A673 (cell line): ENCODE results near the gene RNF208. TPM values are rescaled to one million over a fixed set of nuclear protein-coding genes. Genes with fewer than 3 reads are reported as not detected.

Experiments used
- BruUV-seq: library from RNA; stranded (reverse); fragments of 400-500 nt; replicated peaks from 2 replicates; lab custom pipeline; 2021; lab: Mats Ljungman, UMichigan
- CTCF ChIA-PET: fragments of 300-600 bp; sonication (Branson Sonifier 250); formaldehyde crosslinking; loops from one replicate; lab custom pipeline; 2022; ENCODE audit warnings: antibody characterized with exemption; lab: Charles Lee
- POLR2A ChIA-PET: fragments of 300-600 bp; sonication (Branson Sonifier 250); formaldehyde crosslinking; loops from one replicate; lab custom pipeline; 2022; ENCODE audit warnings: antibody characterized with exemption; ENCODE audit not compliant: low non-redundant PET; lab: Charles Lee
- DNase-seq: peaks from one replicate; pipeline ENCODE4 v3.0.0-alpha.2; 2015; ENCODE audit warnings: low spot score
- H3K27ac ChIP-seq: fragments of 200-600 bp; sonication (generic); 2 replicates; pipeline ENCODE4 v1.5.1; 2016; ENCODE audit warnings: mixed run types, low read depth, mild to moderate bottlenecking, mixed read lengths, antibody characterized with exemption, low read length; ENCODE audit not compliant: poor library complexity, severe bottlenecking
- H3K27me3 ChIP-seq: fragments of 200-600 bp; sonication (generic); replicated peaks from 2 replicates; pipeline ENCODE4 v1.6.1; 2017; ENCODE audit warnings: mixed run types, low read depth, mild to moderate bottlenecking, mixed read lengths, antibody characterized with exemption, low read length; ENCODE audit not compliant: insufficient read depth, poor library complexity
- H3K36me3 ChIP-seq: fragments of 200-600 bp; sonication (generic); 2 replicates; pipeline ENCODE4 v1.6.1; 2016; ENCODE audit warnings: mixed run types, mild to moderate bottlenecking, mixed read lengths, antibody characterized with exemption, low read length; ENCODE audit not compliant: insufficient read depth, poor library complexity, severe bottlenecking
- H3K4me1 ChIP-seq: fragments of 200-600 bp; sonication (generic); 2 replicates; pipeline ENCODE4 v1.6.1; 2017; ENCODE audit warnings: mixed run types, mild to moderate bottlenecking, mixed read lengths, antibody characterized with exemption, low read length; ENCODE audit not compliant: insufficient read depth, poor library complexity, severe bottlenecking
- H3K4me3 ChIP-seq: fragments of 200-600 bp; sonication (generic); 2 replicates; pipeline ENCODE4 v1.5.1; 2016; ENCODE audit warnings: low read depth, mixed run types, mild to moderate bottlenecking, mixed read lengths, low read length; ENCODE audit not compliant: poor library complexity, severe bottlenecking
- H3K9me3 ChIP-seq: fragments of 200-600 bp; sonication (generic); 2 replicates; pipeline ENCODE4 v1.6.1; 2016; ENCODE audit warnings: mixed run types, low read depth, mild to moderate bottlenecking, mixed read lengths, antibody characterized with exemption, low read length; ENCODE audit not compliant: poor library complexity, severe bottlenecking
- EZH2 ChIP-seq: fragments of 200-600 bp; sonication (generic); IDR thresholded peaks from 2 replicates; pipeline ENCODE4 v1.6.1; 2017; ENCODE audit warnings: borderline replicate concordance, low read depth, mild to moderate bottlenecking, mixed read lengths, antibody characterized with exemption, low read length; ENCODE audit not compliant: poor library complexity, severe bottlenecking
- intact Hi-C: fragments of 100-400 bp; cut with micrococcal nuclease; formaldehyde crosslinking; loops from one replicate; pipeline ENCODE4 v1.10.0; 2022; ENCODE audit not compliant: unreplicated experiment
- total RNA-seq: library from RNA; stranded (reverse); gene quantifications from 2 replicates; pipeline ENCODE4 v1.2.3, GENCODE V29; 2021
- TF ChIP-seq, protein P1 (sequence below): fragments of 300-800, 200-600 bp; sonication (generic); conservative IDR thresholded peaks from 2 replicates; pipeline ENCODE4 v1.5.1; 2017; ENCODE audit warnings: low read depth, mild to moderate bottlenecking, antibody characterized with exemption, low read length, moderate library complexity, mixed read lengths

Gene RNF208
- total RNA-seq, 1 experiment from 2014 or later, result 13.7 TPM

DNA sequence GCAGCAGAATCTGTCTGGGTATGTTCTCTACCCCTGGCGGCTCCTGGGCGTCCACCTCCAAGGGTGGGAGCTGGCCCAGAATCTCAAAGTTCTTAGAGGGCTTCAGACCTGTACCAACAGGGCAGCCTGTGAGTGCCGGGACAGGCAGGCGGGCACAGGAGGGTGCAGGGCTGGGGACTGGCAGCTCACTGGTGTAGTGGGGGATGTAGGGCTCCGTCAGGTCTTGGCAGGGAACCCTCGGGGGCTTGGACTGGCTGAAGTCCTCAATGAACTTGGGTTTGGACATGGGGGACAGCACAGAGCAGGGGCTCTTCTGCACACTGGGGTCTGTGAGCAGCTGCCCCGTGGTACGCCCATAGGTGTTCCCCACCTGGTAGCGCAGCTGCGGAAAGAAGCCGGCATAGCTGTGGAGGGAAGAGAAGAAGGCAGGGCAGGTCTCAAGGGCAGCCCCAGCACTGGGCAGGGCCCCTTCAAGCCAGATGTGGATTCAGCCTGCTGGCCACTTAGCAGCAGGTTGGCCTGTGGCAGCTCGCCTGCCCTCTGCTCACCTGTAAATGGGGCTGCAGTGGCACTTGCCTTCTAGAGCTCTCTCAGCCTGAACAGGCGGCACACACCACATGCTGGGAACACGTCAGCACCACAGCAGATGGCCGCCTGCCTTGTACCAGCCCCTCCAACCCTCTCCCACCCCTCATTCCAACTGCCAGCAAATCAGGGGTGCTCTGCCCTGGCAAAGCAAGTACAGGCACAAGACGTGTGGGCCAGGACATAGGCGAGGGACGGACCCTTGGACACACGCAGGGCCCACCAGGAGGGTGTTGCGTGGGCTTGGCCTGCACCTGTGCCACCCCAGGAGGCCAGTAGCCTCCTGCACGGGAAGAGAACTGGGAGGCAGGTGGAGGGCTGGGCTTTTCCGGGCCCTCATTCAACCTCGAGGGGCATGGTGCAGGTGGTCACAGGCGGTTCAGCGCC, 23.7 kb upstream of the RNF208 start:
- Histone ChIP-seq H3K27ac (no peak overlapping the region), H3K4me1 (peaks cover 26% of the 10 kb centered on the region), H3K27me3 (no peaks in the 10 kb centered on the region), H3K4me3 (no peak overlapping the region), H3K36me3 (peaks cover 24% of the 10 kb centered on the region), H3K9me3 (no peaks in the 10 kb centered on the region)
- ChIA-PET POLR2A (interaction anchor here (0.7 kb wide), 1 partner anchor 9 kb away, joined by 7 read pairs; no protein-coding TSS in a partner anchor), CTCF (no interaction called here)
- intact Hi-C loops, result no loop called here
- TF ChIP-seq, protein P1, sequence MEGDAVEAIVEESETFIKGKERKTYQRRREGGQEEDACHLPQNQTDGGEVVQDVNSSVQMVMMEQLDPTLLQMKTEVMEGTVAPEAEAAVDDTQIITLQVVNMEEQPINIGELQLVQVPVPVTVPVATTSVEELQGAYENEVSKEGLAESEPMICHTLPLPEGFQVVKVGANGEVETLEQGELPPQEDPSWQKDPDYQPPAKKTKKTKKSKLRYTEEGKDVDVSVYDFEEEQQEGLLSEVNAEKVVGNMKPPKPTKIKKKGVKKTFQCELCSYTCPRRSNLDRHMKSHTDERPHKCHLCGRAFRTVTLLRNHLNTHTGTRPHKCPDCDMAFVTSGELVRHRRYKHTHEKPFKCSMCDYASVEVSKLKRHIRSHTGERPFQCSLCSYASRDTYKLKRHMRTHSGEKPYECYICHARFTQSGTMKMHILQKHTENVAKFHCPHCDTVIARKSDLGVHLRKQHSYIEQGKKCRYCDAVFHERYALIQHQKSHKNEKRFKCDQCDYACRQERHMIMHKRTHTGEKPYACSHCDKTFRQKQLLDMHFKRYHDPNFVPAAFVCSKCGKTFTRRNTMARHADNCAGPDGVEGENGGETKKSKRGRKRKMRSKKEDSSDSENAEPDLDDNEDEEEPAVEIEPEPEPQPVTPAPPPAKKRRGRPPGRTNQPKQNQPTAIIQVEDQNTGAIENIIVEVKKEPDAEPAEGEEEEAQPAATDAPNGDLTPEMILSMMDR, result no peak
- no peak for TF ChIP-seq EZH2
- DNase-seq, result no peak
- no TSS peak for BruUV-seq

DNA sequence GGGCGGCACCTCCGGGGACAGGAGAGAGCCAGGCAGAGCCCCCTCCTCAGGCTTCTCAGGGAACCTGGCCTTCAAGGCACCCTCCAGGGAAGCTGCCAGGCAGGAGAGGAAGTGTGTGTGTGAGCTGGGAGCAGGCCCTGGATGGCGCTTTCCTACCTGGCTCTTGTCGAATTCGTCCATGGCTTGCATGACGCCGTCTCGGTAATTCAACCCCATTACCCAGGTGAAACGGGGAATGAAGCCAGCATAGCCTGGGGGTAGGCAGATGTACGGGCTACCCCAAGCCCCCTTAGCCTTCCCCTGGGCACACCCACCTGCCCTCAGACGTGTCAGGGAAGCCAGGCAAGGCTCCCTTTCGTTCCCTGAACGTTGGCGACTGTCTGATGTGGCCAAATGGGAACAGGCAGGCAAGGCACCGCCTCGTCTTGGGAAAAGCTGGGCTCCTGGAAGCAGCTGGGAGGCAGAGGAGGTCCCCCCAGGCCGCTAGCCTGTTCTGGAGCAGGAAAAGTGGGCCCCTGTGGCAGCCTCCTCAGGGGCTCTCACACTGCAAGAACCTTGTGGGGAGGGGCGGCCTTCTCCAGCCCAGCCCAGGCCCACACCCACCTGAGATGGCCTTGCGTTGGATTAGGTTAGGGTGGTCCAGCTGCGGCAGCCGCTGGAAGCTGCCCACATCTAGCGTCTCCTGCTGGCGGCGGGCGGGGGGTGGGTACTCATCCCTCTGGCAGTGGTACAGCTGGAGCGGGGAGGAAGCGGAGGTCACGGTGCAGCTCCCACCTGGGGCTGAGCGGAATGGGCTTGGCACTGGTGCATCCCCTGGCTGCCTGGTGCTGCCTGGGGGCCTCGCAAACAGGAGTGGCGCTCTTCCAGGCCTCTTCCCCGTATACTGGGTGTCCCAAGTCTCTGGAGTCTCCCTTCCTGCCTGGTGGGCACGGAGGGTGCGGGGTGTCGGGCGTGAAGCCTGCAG, 22.7 kb upstream of the RNF208 start:
- TF ChIP-seq, protein P1, result no peak; the same call in 1 of the 2 replicates
- TF ChIP-seq EZH2, result no peak
- H3K4me3 ChIP-seq, result no peak overlapping the region
- no TSS peak for BruUV-seq
- H3K27me3 ChIP-seq, result no peaks in the 10 kb centered on the region
- peaks cover 24% of the 10 kb centered on the region for H3K36me3 ChIP-seq
- no peaks in the 10 kb centered on the region for H3K9me3 ChIP-seq
- CTCF ChIA-PET, result no interaction called here
- intact Hi-C loops, result no loop called here
- POLR2A ChIA-PET, result interaction anchor here (0.7 kb wide), 1 partner anchor 8 kb away, joined by 7 read pairs; no protein-coding TSS in a partner anchor
- H3K27ac ChIP-seq, result peak overlapping the region; percentile 35
- no peak for DNase-seq
- H3K4me1 ChIP-seq, result peaks cover 26% of the 10 kb centered on the region
